ENCODE data around the gene CDH4.
"Not testable (repeated sequence)": the region's sequence is repeated elsewhere in the genome, so short reads cannot be mapped to it uniquely, and the experiment has no call there.

Gene CDH4

GRCh38 chr20:61253640-61254511 is 1.8 kb downstream of the CDH4 start:
- no peak for DNase-seq

DNA sequence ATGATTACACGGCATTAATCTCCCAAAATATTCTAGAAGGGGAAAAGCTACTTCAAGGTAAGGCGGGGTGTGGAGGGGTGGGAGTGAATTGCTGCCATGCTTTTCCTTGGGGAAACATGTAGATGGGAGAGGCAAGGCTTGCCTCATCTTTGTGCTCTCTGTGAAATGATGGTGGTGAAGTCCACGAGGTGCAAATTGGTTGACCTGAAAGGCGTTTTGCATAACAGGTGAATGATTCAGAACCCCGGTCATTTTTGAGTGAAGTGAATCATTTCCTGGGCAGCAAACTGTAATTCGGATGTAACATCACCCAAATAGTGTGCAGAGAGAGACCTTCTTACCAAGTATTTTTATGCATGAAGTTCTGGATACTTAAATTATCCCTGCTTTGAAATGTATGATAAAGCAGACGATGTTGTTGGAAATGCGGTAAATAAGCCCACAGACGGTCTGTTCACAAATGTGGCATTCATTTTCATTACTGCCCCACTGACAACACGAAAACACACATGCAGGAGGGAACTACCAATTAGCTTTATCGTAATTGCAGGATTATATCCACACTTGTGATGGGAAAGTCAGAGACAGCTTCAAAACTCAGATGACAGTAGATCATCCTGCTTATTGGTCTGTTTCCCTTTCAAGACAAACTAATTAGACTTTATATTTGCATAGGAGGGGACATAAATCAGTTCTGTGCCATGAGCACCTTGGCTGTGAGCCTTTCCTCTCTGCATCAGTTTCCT is 3.0 kb downstream of the CDH4 start:
- DNase-seq = no peak

DNA sequence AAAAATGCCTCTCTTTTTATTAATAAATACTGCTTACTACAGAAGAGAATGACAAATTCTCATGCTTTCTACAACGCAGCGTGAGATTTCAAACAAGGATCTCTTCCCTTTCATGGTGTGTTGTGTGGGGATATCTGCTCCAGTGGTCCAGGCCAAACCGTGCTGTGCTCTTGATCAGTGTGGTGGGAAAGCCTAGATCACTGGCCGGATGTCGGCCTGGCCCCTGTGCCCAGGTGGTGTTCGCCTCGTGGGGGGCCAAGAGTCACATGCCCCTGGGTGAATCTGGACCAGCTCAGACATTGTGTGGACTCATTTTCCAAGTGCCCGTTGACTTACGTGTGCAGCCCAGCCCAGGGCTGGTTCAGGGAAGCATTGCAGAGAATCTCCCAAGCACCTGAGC is 4.3 kb downstream of the CDH4 start:
- no peak for DNase-seq

- no peak for DNase-seq
Observed at GRCh38 chr20:61256824-61257223, 4.8 kb downstream of the CDH4 start.

GRCh38 chr20:61257611-61258010 is 5.5 kb downstream of the CDH4 start:
- no peak for DNase-seq

- no peak for DNase-seq
Observed at GRCh38 chr20:61259741-61260140, 7.7 kb downstream of the CDH4 start.

- no peak for DNase-seq
Observed at GRCh38 chr20:61260905-61261304, 8.8 kb downstream of the CDH4 start.

DNA sequence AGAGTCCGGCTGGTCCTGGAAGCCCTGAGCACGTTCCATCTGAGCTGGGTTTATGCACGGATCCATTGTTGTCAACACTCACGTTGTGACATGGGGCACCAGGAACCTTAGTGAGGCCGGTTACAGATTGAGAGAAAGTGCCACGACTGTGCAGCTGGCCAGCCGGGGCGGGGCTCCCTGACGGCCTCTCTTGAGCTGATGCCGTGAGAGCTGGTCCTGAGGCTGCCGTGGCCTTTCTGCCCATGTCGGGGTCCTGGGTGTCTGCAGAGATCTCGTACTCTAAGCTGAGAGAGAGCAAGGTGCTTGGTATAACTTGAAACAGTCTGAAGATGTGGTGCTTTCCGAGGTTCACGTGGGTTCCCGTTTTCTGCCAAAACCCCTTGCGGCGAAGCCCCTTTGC is 10.0 kb downstream of the CDH4 start:
- no peak for DNase-seq

DNA sequence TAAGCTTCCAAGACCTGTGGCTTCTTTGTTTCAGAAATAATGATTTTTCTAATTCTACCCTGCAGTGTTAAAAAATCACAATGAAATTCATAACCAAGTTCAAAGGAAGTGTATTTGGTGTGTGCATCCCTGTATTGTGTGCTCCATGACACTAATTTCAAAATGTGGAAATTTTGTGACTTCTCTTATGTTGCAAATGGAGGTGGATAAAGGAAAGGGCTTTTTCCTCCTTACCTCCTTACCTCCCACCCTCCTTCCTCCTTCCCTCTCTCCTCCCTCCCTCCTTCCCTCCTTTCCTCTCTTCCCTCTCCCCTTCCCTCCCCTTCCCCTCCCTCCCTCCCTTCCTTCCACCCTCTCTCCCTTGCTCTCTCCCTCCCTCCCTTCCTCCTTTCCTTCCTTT is 10.5 kb downstream of the CDH4 start:
- DNase-seq = no peak

- DNase-seq = no peak
Observed at GRCh38 chr20:61263084-61263695, 11.1 kb downstream of the CDH4 start.

DNA sequence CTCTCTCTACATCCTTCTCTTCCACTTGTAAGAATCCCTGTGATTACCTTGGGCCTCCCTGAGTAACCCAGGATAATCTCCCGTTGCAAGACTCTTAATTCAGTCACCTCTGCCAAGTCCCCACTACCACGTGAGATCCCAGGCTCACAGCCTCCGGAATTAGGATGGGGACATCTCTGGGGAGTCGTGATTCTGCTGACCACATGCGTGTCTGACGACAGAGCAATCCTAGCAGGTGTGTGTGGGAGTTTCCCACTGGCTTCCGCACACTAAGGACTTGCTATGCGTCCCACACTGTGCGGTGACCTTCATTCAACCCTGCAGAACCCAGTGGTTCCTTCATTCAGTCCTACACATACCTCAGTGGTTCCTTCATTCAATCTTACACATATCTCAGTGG is 11.9 kb downstream of the CDH4 start:
- DNase-seq = no peak

GRCh38 chr20:61267241-61267640 is 15.2 kb downstream of the CDH4 start:
- DNase-seq = no peak

GRCh38 chr20:61268024-61268423 is 16.0 kb downstream of the CDH4 start:
- DNase-seq = no peak

- no peak for DNase-seq
Observed at GRCh38 chr20:61271312-61272231, 19.5 kb downstream of the CDH4 start.

GRCh38 chr20:61273024-61273423 is 21.0 kb downstream of the CDH4 start:
- DNase-seq = not testable (repeated sequence)

DNA sequence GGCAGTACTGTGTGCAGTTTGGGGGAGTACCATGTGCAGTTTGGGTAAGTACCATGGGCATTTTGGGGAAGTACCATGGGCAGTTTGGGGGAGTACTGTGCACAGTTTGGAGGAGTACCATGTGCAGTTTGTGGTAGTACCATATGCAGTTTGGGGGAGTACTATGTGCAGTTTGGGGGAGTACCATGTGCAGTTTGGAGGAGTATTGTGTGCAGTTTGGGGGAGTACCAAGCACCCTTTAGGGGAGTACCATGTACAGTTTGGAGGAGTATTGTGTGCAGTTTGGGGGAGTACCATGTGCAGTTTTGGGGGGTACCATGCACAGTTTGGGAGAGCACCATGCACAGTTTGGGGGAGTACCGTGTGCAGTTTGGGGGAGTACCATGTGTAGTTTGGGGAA is 21.6 kb downstream of the CDH4 start:
- DNase-seq = not testable (repeated sequence)

GRCh38 chr20:61274326-61274725 is 22.3 kb downstream of the CDH4 start:
- no peak for DNase-seq

- DNase-seq = no peak
Observed at GRCh38 chr20:61278296-61278695, 26.2 kb downstream of the CDH4 start.

DNA sequence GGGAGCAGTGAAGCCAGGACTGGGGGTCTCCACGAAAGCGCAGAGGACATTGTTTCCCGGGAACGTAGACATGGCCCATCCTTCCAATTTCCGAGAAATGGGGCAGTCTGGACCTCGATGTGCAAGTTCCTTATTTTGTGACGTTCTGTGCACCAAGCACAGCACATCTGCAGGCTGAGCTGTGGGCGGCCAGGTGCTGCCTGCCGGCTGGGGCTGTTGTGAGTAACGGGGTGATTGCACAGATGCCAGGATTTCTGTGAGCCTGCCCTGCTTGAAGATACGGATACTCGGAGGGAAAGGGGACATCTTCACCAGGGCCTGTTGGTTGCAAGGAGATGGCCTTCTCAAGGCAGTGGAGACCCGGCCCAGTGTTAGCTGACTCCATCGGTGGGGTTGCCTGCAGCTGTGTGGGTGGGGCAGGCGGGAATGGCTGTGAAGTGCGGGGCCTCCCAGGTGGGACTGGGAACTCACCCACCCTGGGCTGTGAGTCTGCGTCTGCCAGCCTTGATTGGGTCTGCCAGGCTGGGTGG is 27.6 kb downstream of the CDH4 start:
- DNase-seq = no peak

- DNase-seq = no peak
Observed at GRCh38 chr20:61280217-61280980, 28.3 kb downstream of the CDH4 start.

- no peak for DNase-seq
Observed at GRCh38 chr20:61281286-61281795, 29.3 kb downstream of the CDH4 start.

All from SIG-M5 (cell line).